PC-3 (cell line): Measurements from ENCODE around the gene GPRC5D. TPM values are rescaled to one million over a fixed set of nuclear protein-coding genes. Genes with fewer than 3 reads are reported as not detected.

ENCODE experiments used
- ATAC-seq: fragments of 200-7000 bp; cut with Tn5 transposase; 2 replicates; pipeline ENCODE4 v1.9.1; 2020; ENCODE audit warnings: mild to moderate bottlenecking, moderate library complexity
- BruUV-seq: library from RNA; stranded (reverse); fragments of 400-500 nt; replicated peaks from 2 replicates; lab custom pipeline; 2021; lab: Mats Ljungman, UMichigan
- CTCF ChIA-PET: fragments of 300-600 bp; sonication (Branson Sonifier 250); formaldehyde crosslinking; loops from one replicate; lab custom pipeline; 2022; ENCODE audit warnings: antibody characterized with exemption; lab: Charles Lee
- POLR2A ChIA-PET: fragments of 300-600 bp; sonication (Branson Sonifier 250); formaldehyde crosslinking; loops from one replicate; lab custom pipeline; 2022; ENCODE audit warnings: antibody characterized with exemption; ENCODE audit not compliant: unreplicated experiment; lab: Charles Lee
- DNase-seq: peaks from one replicate; pipeline ENCODE4 v3.0.0-alpha.2; 2015
- H2AFZ ChIP-seq: fragments of 300-600 bp; sonication (generic); 2 replicates; pipeline ENCODE4 v1.6.0; 2016; ENCODE audit warnings: antibody characterized with exemption, low read length
- H3F3A ChIP-seq: fragments of 300-600 bp; sonication (generic); one replicate; pipeline ENCODE4 v1.6.0; 2017; ENCODE audit warnings: antibody characterized with exemption, low read length, control low read depth, mild to moderate bottlenecking; ENCODE audit not compliant: unreplicated experiment
- H3K27ac ChIP-seq: fragments of 300-600 bp; sonication (generic); 2 replicates; pipeline ENCODE4 v1.5.1; 2016; ENCODE audit warnings: mild to moderate bottlenecking, low read length
- H3K27me3 ChIP-seq: fragments of 300-600 bp; sonication (generic); 2 replicates; pipeline ENCODE4 v1.6.1; 2016; ENCODE audit warnings: low read length, mixed read lengths
- H3K36me3 ChIP-seq: fragments of 300-600 bp; sonication (generic); 2 replicates; pipeline ENCODE4 v1.6.1; 2016; ENCODE audit warnings: low read depth, mixed run types, low read length, mixed read lengths
- H3K4me1 ChIP-seq: fragments of 300-600 bp; sonication (generic); 2 replicates; pipeline ENCODE4 v1.5.1; 2016; ENCODE audit warnings: low read length; ENCODE audit not compliant: insufficient read depth
- H3K4me2 ChIP-seq: fragments of 300-600 bp; sonication (generic); 2 replicates; pipeline ENCODE4 v1.6.0; 2016; ENCODE audit warnings: low read length
- H3K4me3 ChIP-seq: fragments of 300-600 bp; sonication (generic); 2 replicates; pipeline ENCODE4 v1.5.1; 2016; ENCODE audit warnings: mild to moderate bottlenecking, low read length, mixed read lengths
- H3K79me2 ChIP-seq: fragments of 300-600 bp; sonication (generic); 2 replicates; pipeline ENCODE4 v1.6.1; 2017; ENCODE audit warnings: low read length, mixed read lengths
- H3K9ac ChIP-seq: fragments of 300-600 bp; sonication (generic); 2 replicates; pipeline ENCODE4 v1.6.0; 2016; ENCODE audit warnings: mild to moderate bottlenecking, low read length
- H3K9me2 ChIP-seq: fragments of 300-600 bp; sonication (generic); replicated peaks from 2 replicates; pipeline ENCODE4 v1.6.1; 2016; ENCODE audit warnings: mixed run types, low read length, mixed read lengths
- H3K9me3 ChIP-seq: fragments of 300-600 bp; sonication (generic); 2 replicates; pipeline ENCODE4 v1.6.1; 2016; ENCODE audit warnings: low read length, mixed read lengths
- H4K20me1 ChIP-seq: fragments of 300-600 bp; sonication (generic); 2 replicates; pipeline ENCODE4 v1.6.1; 2016; ENCODE audit warnings: low read length, mixed read lengths
- CTCF ChIP-seq: fragments of 300-600 bp; sonication (generic); conservative IDR thresholded peaks from 2 replicates; pipeline ENCODE4 v1.5.1; 2017; ENCODE audit warnings: antibody characterized with exemption, low read depth, mild to moderate bottlenecking, low read length
- EZH2 ChIP-seq: fragments of 300-600 bp; sonication (generic); IDR thresholded peaks from one replicate; pipeline ENCODE4 v1.6.1; 2017; ENCODE audit warnings: antibody characterized with exemption, mild to moderate bottlenecking, low read length; ENCODE audit not compliant: unreplicated experiment
- EZH2phosphoT487 ChIP-seq: fragments of 300-600 bp; sonication (generic); IDR thresholded peaks from 2 replicates; pipeline ENCODE4 v1.6.1; 2018; ENCODE audit warnings: mild to moderate bottlenecking, antibody characterized with exemption, low read length, borderline replicate concordance
- intact Hi-C: fragments of 100-400 bp; cut with micrococcal nuclease; formaldehyde crosslinking; loops from 2 replicates; pipeline ENCODE4 v1.9.0; 2023
- total RNA-seq: library from RNA; depleted of rRNA; stranded (reverse); fragments of >200 nt; gene quantifications from 2 replicates; pipeline ENCODE4 v1.2.3, GENCODE V29; 2014; rRNA removed

Gene GPRC5D
- total RNA-seq, 1 experiment from 2014 or later, result not detected

DNA sequence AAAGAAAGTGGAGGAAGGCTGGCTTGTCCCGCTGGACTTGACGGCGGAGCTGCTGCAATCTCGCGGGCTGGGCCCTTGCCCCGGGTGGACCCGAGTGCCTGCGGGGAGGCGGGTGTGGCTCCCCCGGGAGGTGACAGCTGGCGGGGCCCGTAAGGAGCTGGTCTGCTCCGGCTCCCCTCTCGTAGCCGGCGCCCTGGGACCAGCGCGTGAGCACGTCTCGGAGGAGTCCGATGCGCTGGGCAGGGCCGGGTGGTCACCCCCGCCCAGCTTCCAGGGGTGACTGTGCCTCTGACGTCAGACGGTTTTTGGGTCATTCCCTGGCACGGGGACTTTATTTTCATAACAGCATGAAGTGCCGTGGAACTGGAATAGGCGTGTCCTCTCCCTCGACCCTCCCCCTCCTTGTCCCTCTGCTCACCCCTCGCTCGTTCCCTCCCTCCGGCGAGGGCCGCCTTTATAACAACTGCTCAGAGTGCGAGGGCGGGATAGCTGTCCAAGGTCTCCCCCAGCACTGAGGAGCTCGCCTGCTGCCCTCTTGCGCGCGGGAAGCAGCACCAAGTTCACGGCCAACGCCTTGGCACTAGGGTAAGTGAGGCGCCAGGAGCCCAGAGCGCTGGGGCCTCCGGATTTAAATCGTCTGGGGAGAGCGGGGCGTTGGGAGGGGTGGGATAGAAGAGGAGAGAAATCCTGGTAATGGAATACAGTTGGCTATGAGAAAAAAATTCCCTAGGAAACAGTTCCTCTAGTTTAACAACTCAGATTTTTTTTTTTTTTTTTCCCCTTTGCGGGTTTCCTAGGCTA, 60.7 kb downstream of the GPRC5D start, which contains the start of gene GPRC5A:
TSS of gene GPRC5A (plus strand) at position 483 of the 801 bp plus-strand sequence. CDS start 16,688 bp downstream, outside the sequence.
- BruUV-seq, result no TSS peak
- intact Hi-C loops, result loop anchor here (1.0 to 2.0 kb wide), 2 partner anchors 56 to 102 kb away; no protein-coding TSS in a partner anchor
- peaks cover 7% of the 10 kb centered on the region for H3F3A ChIP-seq
- peaks cover 76% of the 10 kb centered on the region for H3K79me2 ChIP-seq
- no peaks in the 10 kb centered on the region for H3K9me2 ChIP-seq
- H3K27ac ChIP-seq, result peak within 1 kb of the TSS; percentile 99
- peak within 1 kb of the TSS; percentile 98 for H3K9ac ChIP-seq
- ATAC-seq (peak; percentile 75), DNase-seq (peak; percentile 97)
- H3K4me2 ChIP-seq, result peak within 1 kb of the TSS; percentile 93
- 0 out of 2 replicates have a peak within 1 kb of the TSS, but pooled peaks have one; percentile 15 for H2AFZ ChIP-seq
- no peaks in the 10 kb centered on the region for H3K9me3 ChIP-seq
- peaks cover 50% of the 10 kb centered on the region for H3K4me1 ChIP-seq
- H4K20me1 ChIP-seq, result peaks cover 43% of the 10 kb centered on the region
- CTCF ChIA-PET, result interaction anchor here (0.5 to 2.4 kb wide), 4 partner anchors 19 to 115 kb away, joined by 3 to 18 read pairs (median 3); no protein-coding TSS in a partner anchor
- no peaks in the 10 kb centered on the region for H3K27me3 ChIP-seq
- peak within 1 kb of the TSS; percentile 97 for H3K4me3 ChIP-seq
- peaks cover 31% of the 10 kb centered on the region for H3K36me3 ChIP-seq
- POLR2A ChIA-PET, result interaction anchor here (0.6 to 2.3 kb wide), 15 partner anchors 15 to 332 kb away, joined by 3 to 33 read pairs (median 5); no protein-coding TSS in a partner anchor
- no peak for TF ChIP-seq EZH2
- 0 out of 2 replicates have a peak, but pooled peaks have one; percentile 20 for TF ChIP-seq CTCF
- TF ChIP-seq EZH2phosphoT487, result no peak

Other genes with a start within 250 kb of the GPRC5D start
- 29.2 and 37.2 TPM in 2 replicates for gene CDKN1B, start 234.8 kb downstream of the GPRC5D start, total RNA-seq
- gene APOLD1, start 166.5 kb downstream of the GPRC5D start, total RNA-seq, result 2.8 and 3.5 TPM in 2 replicates
- 58.9 and 59.0 TPM in 2 replicates for gene DDX47, start 138.8 kb downstream of the GPRC5D start, total RNA-seq
- 140 and 144 TPM in 2 replicates for gene GPRC5A, start 60.6 kb downstream of the GPRC5D start, total RNA-seq
- 6.2 and 8.2 TPM in 2 replicates for gene HEBP1, start 48.1 kb upstream of the GPRC5D start, total RNA-seq
- 3.1 and 3.3 TPM in 2 replicates for gene FAM234B, start 92.2 kb upstream of the GPRC5D start, total RNA-seq
- 0.77 TPM in 1 of 2 replicates, not detected in the other for gene GSG1, start 151.5 kb upstream of the GPRC5D start, total RNA-seq
- 158 and 187 TPM in 2 replicates for gene EMP1, start 244.6 kb upstream of the GPRC5D start, total RNA-seq